Fibroblast of skin of abdomen (primary cell): ENCODE measurements around the gene FCGR1A.
"Not testable (repeated sequence)": the region's sequence is repeated elsewhere in the genome, so short reads cannot be mapped to it uniquely, and the experiment has no call there.

ENCODE experiments used
- DNase-seq: peaks from one replicate; pipeline ENCODE4 v3.0.0-alpha.2; 2013

FCGR1A gene

DNA sequence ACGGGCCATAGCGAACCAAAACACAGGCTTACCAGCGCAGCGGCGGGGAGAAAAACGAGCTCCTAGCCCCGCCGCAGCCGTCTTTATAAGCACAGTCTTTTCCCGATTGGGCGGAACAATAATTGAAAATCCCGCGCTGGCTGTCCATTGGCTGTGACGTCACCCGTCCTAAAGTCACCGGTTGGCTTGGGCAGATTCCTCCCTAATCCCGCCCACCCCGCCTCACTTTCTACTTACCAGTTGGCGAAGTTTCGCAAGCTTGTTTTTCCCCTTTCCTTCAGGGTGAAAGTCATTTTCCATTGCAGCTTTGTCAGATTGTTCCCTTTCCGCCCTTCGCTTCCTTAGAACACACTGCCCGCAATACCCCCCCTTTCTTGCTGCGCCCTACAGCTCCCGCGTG, 58.7 kb downstream of the FCGR1A start:
- not testable (repeated sequence) for DNase-seq
